HCT116 (cell line): ENCODE data around the gene CWC22. TPM values are rescaled to one million over a fixed set of nuclear protein-coding genes. Genes with fewer than 3 reads are reported as not detected.

Experiments
- ATAC-seq: fragments of 200-7000 bp; cut with Tn5 transposase; 2 replicates; pipeline ENCODE4 v1.9.1; 2020; ENCODE audit warnings: mild to moderate bottlenecking, moderate library complexity
- Bru-seq: library from RNA; stranded (reverse); fragments of 400-500 nt; gene quantifications from one replicate; lab custom pipeline; 2021; lab: Mats Ljungman, UMichigan
- BruChase-seq, 2 experiments: library from RNA; stranded (reverse); fragments of 400-500 nt; gene quantifications; one replicate each; lab custom pipeline; 2021; lab: Mats Ljungman, UMichigan
- BruUV-seq: library from RNA; stranded (reverse); fragments of 400-500 nt; replicated peaks from 2 replicates; lab custom pipeline; 2021; lab: Mats Ljungman, UMichigan
- CTCF ChIA-PET: fragments of 300-600 bp; sonication (Branson Sonifier 250); formaldehyde crosslinking; loops from one replicate; lab custom pipeline; 2021; ENCODE audit warnings: antibody characterized with exemption; lab: Charles Lee
- POLR2A ChIA-PET: fragments of 300-600, 350-600 bp; sonication (Branson Sonifier 250); formaldehyde crosslinking; loops from one replicate; lab custom pipeline; 2021; ENCODE audit warnings: antibody characterized with exemption; lab: Charles Lee
- RAD21 ChIA-PET, 2 experiments: fragments of 300-600 bp; sonication (Branson Sonifier 250); formaldehyde crosslinking; loops; one replicate each; lab custom pipeline; 2023; ENCODE audit warnings: low total read pairs in 2 of 2; ENCODE audit not compliant: uncharacterized antibody in 2 of 2, unreplicated experiment in 2 of 2, low non-redundant PET in 1 of 2; lab: Charles Lee
- DNase-seq: peaks from one replicate; pipeline ENCODE4 v3.0.0-alpha.2; 2010; ENCODE audit warnings: low read depth, low spot score
- H2AFZ ChIP-seq: fragments of 200-600 bp; shearing (Covaris generic), sonication (generic); 2 replicates; pipeline ENCODE4 v1.6.1; 2017; ENCODE audit warnings: low read depth, mixed run types, mixed read lengths, antibody characterized with exemption, low read length; ENCODE audit not compliant: poor library complexity, severe bottlenecking
- H3K27ac ChIP-seq: 2 replicates; pipeline ENCODE4 v1.5.1; 2012; ENCODE audit warnings: low read depth, low read length
- H3K27me3 ChIP-seq: fragments of 200-600 bp; sonication (generic); 2 replicates; pipeline ENCODE4 v1.6.1; 2016; ENCODE audit warnings: mixed run types, low read length, mixed read lengths; ENCODE audit not compliant: insufficient read depth
- H3K36me3 ChIP-seq, 2 experiments: fragments of 200-500 bp in 1 of 2; fragments of 200-600 bp in 1 of 2; sonication (Bioruptor generic) in 1 of 2; sonication (generic) in 1 of 2; 2 replicates each; pipeline versions ENCODE4 v1.5.1 to v1.6.1; 2014 to 2016; ENCODE audit warnings: low read length in 2 of 2, inconsistent platforms in 1 of 2, mixed read lengths in 1 of 2, mixed run types in 1 of 2; ENCODE audit not compliant: insufficient read depth in 2 of 2, control insufficient read depth in 1 of 2
- H3K4me1 ChIP-seq, 2 experiments: fragments of 200-600 bp in 1 of 2; sonication (generic) in 1 of 2; 2 replicates each; pipeline versions ENCODE4 v1.5.1 to v1.6.1; 2012 to 2017; ENCODE audit warnings: low read length in 2 of 2, inconsistent platforms in 1 of 2, mild to moderate bottlenecking in 1 of 2, mixed read lengths in 1 of 2, mixed run types in 1 of 2, moderate library complexity in 1 of 2; ENCODE audit not compliant: insufficient read depth in 2 of 2, control insufficient read depth in 1 of 2
- H3K4me2 ChIP-seq: fragments of 200-600 bp; sonication (generic); 2 replicates; pipeline ENCODE4 v1.6.1; 2017; ENCODE audit warnings: mixed run types, low read length, mixed read lengths
- H3K4me3 ChIP-seq, 2 experiments: fragments of 200-600 bp in 1 of 2; sonication (generic) in 1 of 2; replicated peaks in 1 of 2; 2 replicates each; pipeline ENCODE4 v1.5.1; 2011 to 2016; ENCODE audit warnings: low read length in 2 of 2, control low read depth in 1 of 2, low read depth in 1 of 2, mild to moderate bottlenecking in 1 of 2, mixed read lengths in 1 of 2, mixed run types in 1 of 2
- H3K79me2 ChIP-seq: fragments of 200-600 bp; sonication (generic); 2 replicates; pipeline ENCODE4 v1.6.1; 2017; ENCODE audit warnings: mild to moderate bottlenecking, mixed run types, low read length, moderate library complexity, mixed read lengths; ENCODE audit not compliant: insufficient read depth
- H3K9ac ChIP-seq: fragments of 200-600 bp; sonication (generic); 2 replicates; pipeline ENCODE4 v1.6.1; 2016; ENCODE audit warnings: low read length, mixed read lengths
- H3K9me2 ChIP-seq: fragments of 200-600 bp; sonication (generic), shearing (Covaris generic); 2 replicates; pipeline ENCODE4 v1.6.1; 2017; ENCODE audit warnings: mixed run types, mild to moderate bottlenecking, moderate library complexity; ENCODE audit not compliant: insufficient read depth
- H3K9me3 ChIP-seq, 2 experiments: fragments of 200-500 bp in 1 of 2; fragments of 200-600 bp in 1 of 2; sonication (Bioruptor generic) in 1 of 2; sonication (generic) in 1 of 2; 2 replicates each; pipeline ENCODE4 v1.6.1; 2014 to 2017; ENCODE audit warnings: low read length in 2 of 2, mixed read lengths in 2 of 2, inconsistent platforms in 1 of 2, low read depth in 1 of 2, mild to moderate bottlenecking in 1 of 2, mixed run types in 1 of 2, moderate library complexity in 1 of 2; ENCODE audit not compliant: control insufficient read depth in 1 of 2, insufficient read depth in 1 of 2
- H4K20me1 ChIP-seq: fragments of 200-600 bp; sonication (generic), shearing (Covaris generic); 2 replicates; pipeline ENCODE4 v1.6.1; 2017; ENCODE audit warnings: mixed run types, mild to moderate bottlenecking, moderate library complexity; ENCODE audit not compliant: insufficient read depth
- EGR1 ChIP-seq: IDR thresholded peaks from 2 replicates; pipeline ENCODE4 v1.6.1; 2012; ENCODE audit warnings: low read depth
- ELF1 ChIP-seq: IDR thresholded peaks from 2 replicates; pipeline ENCODE4 v1.6.1; 2012; ENCODE audit warnings: low read depth, borderline replicate concordance
- POLR2A ChIP-seq: IDR thresholded peaks from 2 replicates; pipeline ENCODE4 v1.7.0; 2011; ENCODE audit warnings: borderline replicate concordance; ENCODE audit not compliant: insufficient read depth, insufficient read length; ENCODE audit errors: extremely low read depth
- POLR2AphosphoS5 ChIP-seq: IDR thresholded peaks from 2 replicates; pipeline ENCODE4 v1.6.1; 2011; ENCODE audit warnings: mild to moderate bottlenecking, low read depth, low read length, moderate library complexity
- RAD21 ChIP-seq: IDR thresholded peaks from 2 replicates; pipeline ENCODE4 v1.6.1; 2012; ENCODE audit warnings: low read depth, mild to moderate bottlenecking
- SP1 ChIP-seq: IDR thresholded peaks from 2 replicates; pipeline ENCODE4 v1.6.1; 2012; ENCODE audit warnings: low read depth
- SRF ChIP-seq: IDR thresholded peaks from 2 replicates; pipeline ENCODE4 v1.6.1; 2012; ENCODE audit warnings: low read depth
- TCF7L2 ChIP-seq: IDR thresholded peaks from 2 replicates; pipeline ENCODE4 v1.7.0; 2011; ENCODE audit warnings: borderline replicate concordance, inconsistent platforms; ENCODE audit not compliant: insufficient read depth, insufficient read length; ENCODE audit errors: extremely low read depth
- YY1 ChIP-seq: IDR thresholded peaks from 2 replicates; pipeline ENCODE4 v1.6.1; 2011; ENCODE audit warnings: low read length, low read depth, moderate library complexity, mild to moderate bottlenecking; ENCODE audit not compliant: insufficient replicate concordance; ENCODE audit errors: extremely low read depth
- ZFX ChIP-seq: fragments of 450-650 bp; IDR thresholded peaks from 2 replicates; pipeline ENCODE4 v1.6.1; 2017
- ZNF274 ChIP-seq: fragments of 200-500 bp; sonication (Bioruptor generic); IDR thresholded peaks from 2 replicates; pipeline ENCODE4 v1.6.1; 2014; ENCODE audit warnings: mild to moderate bottlenecking, low read depth, low read length, inconsistent platforms
- intact Hi-C: fragments of 100-400 bp; cut with micrococcal nuclease; formaldehyde crosslinking; loops from 2 replicates; pipeline ENCODE4 v1.10.0; 2022
- long read RNA-seq: library from polyadenylated mRNA; unstranded; transcript quantifications from one replicate; pipeline ENCODE4 v2.0.0, GENCODE V29; 2021; ENCODE audit not compliant: unreplicated experiment
- polyA plus RNA-seq: library from polyadenylated mRNA; unstranded; fragments of >200 nt; gene quantifications from 2 replicates; pipeline ENCODE4 v1.2.1, GENCODE V29; 2012; ENCODE audit warnings: missing spikeins
- total RNA-seq: library from RNA; stranded (reverse); gene quantifications from one replicate; pipeline ENCODE4 v1.2.1, GENCODE V29; 2021; ENCODE audit not compliant: unreplicated experiment

The CWC22 gene
- 24.7 TPM for total RNA-seq
- polyA plus RNA-seq, result 7.5 and 11.3 TPM in 2 replicates
- percentile 90 among the genes with signal in this experiment for Bru-seq, nascent RNA
- BruChase-seq, experiment 1, labeled RNA remaining after a 6-hour chase, result percentile 67 among the genes with signal in this experiment
- percentile 76 among the genes with signal in this experiment for BruChase-seq, experiment 2, labeled RNA remaining after a 2-hour chase
- long read RNA-seq, transcript CWC22-201 (20 exons, 2,392 nt), result major isoform, 61 of 82 reads
- long read RNA-seq, partial matches to known transcripts, result 11 of 82 reads
- long read RNA-seq, other reads (novel, unspliced or antisense), result 10 of 82 reads

DNA sequence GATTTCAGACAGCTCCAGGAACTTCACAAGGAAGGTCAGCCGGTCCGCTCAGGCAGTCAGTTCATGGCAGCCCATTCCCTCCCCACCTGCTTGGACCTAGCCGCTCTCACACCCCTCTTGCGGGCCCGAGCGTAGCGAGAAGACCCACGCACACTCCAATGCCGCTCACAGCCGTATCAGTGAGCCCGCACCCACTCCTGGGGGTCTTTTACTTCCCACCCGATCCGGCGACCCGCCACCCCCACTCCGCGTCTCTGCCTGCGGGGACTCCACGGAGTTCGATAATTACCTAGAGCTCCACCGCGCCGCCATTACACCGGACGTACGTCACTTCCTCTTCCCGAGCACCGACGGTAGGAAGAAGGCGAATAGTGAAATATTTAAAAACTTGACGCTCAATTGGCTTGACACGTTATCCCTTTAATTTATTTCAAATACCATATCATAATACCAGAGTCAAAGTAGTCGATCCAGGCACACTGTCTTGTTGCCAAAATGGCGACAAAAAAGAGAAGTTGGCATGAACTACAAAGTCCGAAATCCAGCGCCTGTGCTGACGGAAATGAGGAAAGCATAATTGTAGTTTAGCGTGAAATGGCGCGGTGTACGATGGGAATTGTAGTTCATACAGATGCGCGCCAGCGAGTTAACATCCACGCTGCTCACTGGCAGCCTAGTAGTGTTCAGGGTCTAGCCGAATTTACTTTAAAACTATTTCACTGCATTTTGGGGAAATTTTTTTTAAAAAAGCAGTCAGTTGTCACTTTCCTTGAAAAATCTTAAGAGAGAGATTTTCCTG, at the start of gene CWC22:
Gene CWC22, minus strand, starts transcription at position 517 of the 799 bp plus-strand sequence. CDS start 13,956 bp downstream, outside the sequence.
- Histone ChIP-seq H3K27ac (peak within 1 kb of the TSS; percentile 52), H3K4me3 (peak within 1 kb of the TSS; percentile 86 to 93), H3K9me3 (no peaks in the 10 kb centered on the region), H3K9ac (peak within 1 kb of the TSS; percentile 90), H3K27me3 (no peaks in the 10 kb centered on the region), H3K4me2 (peak within 1 kb of the TSS; percentile 79), H3K9me2 (no peaks in the 10 kb centered on the region), H3K4me1 (peaks cover 4 to 28% of the 10 kb centered on the region in 2 experiments; a peak in 3 of 4 replicates), H3K79me2 (peaks cover 50% of the 10 kb centered on the region), H3K36me3 (no peaks in the 10 kb centered on the region), H4K20me1 (no peaks in the 10 kb centered on the region), H2AFZ (peak within 1 kb of the TSS; percentile 94)
- intact Hi-C loops, result no loop called here
- ATAC-seq, result peak; percentile 92
- ChIA-PET CTCF (no interaction called here), POLR2A (no interaction called here), RAD21 (no interaction called here)
- BruUV-seq, result no TSS peak
- TF ChIP-seq ELF1 (peak; percentile 55), RAD21 (no peak), YY1 (peak; percentile 96), SP1 (peak; percentile 45), POLR2A (peak; percentile 38), EGR1 (0 out of 2 replicates have a peak, but pooled peaks have one; percentile 15), ZFX (peak; percentile 50; the same call in 1 of the 2 replicates), TCF7L2 (peak; percentile 20), ZNF274 (no peak), POLR2AphosphoS5 (peak; percentile 82), SRF (no peak)
- peak; percentile 89 for DNase-seq
